HEK293 (cell line): Measurements from ENCODE around the gene UBALD1.

ENCODE experiments used
- CTCF ChIP-seq: fragments of 450-650 bp; formaldehyde crosslinking; IDR thresholded peaks from 2 replicates; pipeline ENCODE4 v1.5.1; 2016; ENCODE audit warnings: missing biosample characterization, missing genetic modification characterization
- GLIS1 ChIP-seq: fragments of 450-650 bp; formaldehyde crosslinking; IDR thresholded peaks from 2 replicates; pipeline ENCODE4 v1.5.1; 2016; ENCODE audit warnings: missing biosample characterization, missing genetic modification characterization
- HOXA7 ChIP-seq: sonication (generic); formaldehyde crosslinking; IDR thresholded peaks from 2 replicates; pipeline ENCODE4 v1.8.1; 2022; ENCODE audit warnings: missing genetic modification reagents, borderline replicate concordance
- KLF17 ChIP-seq: fragments of 450-650 bp; formaldehyde crosslinking; IDR thresholded peaks from 2 replicates; pipeline ENCODE4 v1.5.1; 2016; ENCODE audit warnings: missing biosample characterization, missing genetic modification characterization
- MYNN ChIP-seq: fragments of 450-650 bp; formaldehyde crosslinking; IDR thresholded peaks from 2 replicates; pipeline ENCODE4 v1.5.1; 2016; ENCODE audit warnings: missing biosample characterization, missing genetic modification characterization, borderline replicate concordance
- OSR2 ChIP-seq: fragments of 450-650 bp; formaldehyde crosslinking; IDR thresholded peaks from 2 replicates; pipeline ENCODE4 v1.5.1; 2016; ENCODE audit warnings: missing biosample characterization, missing genetic modification characterization
- REPIN1 ChIP-seq: fragments of 450-650 bp; formaldehyde crosslinking; IDR thresholded peaks from 2 replicates; pipeline ENCODE4 v1.5.1; 2017; ENCODE audit warnings: missing biosample characterization, missing genetic modification characterization, low read depth
- ZBTB49 ChIP-seq: fragments of 450-650 bp; formaldehyde crosslinking; IDR thresholded peaks from 2 replicates; pipeline ENCODE4 v1.5.1; 2016; ENCODE audit warnings: missing biosample characterization, missing genetic modification characterization, low read depth
- ZBTB6 ChIP-seq: fragments of 450-650 bp; formaldehyde crosslinking; IDR thresholded peaks from 2 replicates; pipeline ENCODE4 v1.5.1; 2017; ENCODE audit warnings: missing biosample characterization, missing genetic modification characterization
- ZEB2 ChIP-seq: fragments of 450-650 bp; formaldehyde crosslinking; IDR thresholded peaks from 2 replicates; pipeline ENCODE4 v1.5.1; 2016; ENCODE audit warnings: missing biosample characterization, missing genetic modification characterization
- ZFP69B ChIP-seq: fragments of 450-650 bp; formaldehyde crosslinking; IDR thresholded peaks from 2 replicates; pipeline ENCODE4 v1.5.1; 2016; ENCODE audit warnings: missing biosample characterization, missing genetic modification characterization
- ZNF146 ChIP-seq: fragments of 450-650 bp; formaldehyde crosslinking; IDR thresholded peaks from 2 replicates; pipeline ENCODE4 v1.5.1; 2016; ENCODE audit warnings: missing biosample characterization, missing genetic modification characterization
- ZNF214 ChIP-seq: fragments of 450-650 bp; formaldehyde crosslinking; IDR thresholded peaks from 2 replicates; pipeline ENCODE4 v1.5.1; 2017; ENCODE audit warnings: missing biosample characterization, mild to moderate bottlenecking, missing genetic modification characterization, borderline replicate concordance
- ZNF221 ChIP-seq: fragments of 450-650 bp; formaldehyde crosslinking; IDR thresholded peaks from 2 replicates; pipeline ENCODE4 v1.5.1; 2017; ENCODE audit warnings: missing biosample characterization, missing genetic modification characterization, borderline replicate concordance
- ZNF239 ChIP-seq: fragments of 450-650 bp; formaldehyde crosslinking; IDR thresholded peaks from 2 replicates; pipeline ENCODE4 v1.5.1; 2016; ENCODE audit warnings: missing biosample characterization, missing genetic modification characterization
- ZNF292 ChIP-seq: fragments of 450-650 bp; formaldehyde crosslinking; IDR thresholded peaks from 2 replicates; pipeline ENCODE4 v1.5.1; 2016; ENCODE audit warnings: low read depth, missing biosample characterization, missing genetic modification characterization, borderline replicate concordance
- ZNF302 ChIP-seq: fragments of 450-650 bp; formaldehyde crosslinking; IDR thresholded peaks from 2 replicates; pipeline ENCODE4 v1.5.1; 2016; ENCODE audit warnings: missing biosample characterization, missing genetic modification characterization, low read depth
- ZNF398 ChIP-seq: fragments of 450-650 bp; formaldehyde crosslinking; IDR thresholded peaks from 2 replicates; pipeline ENCODE4 v1.5.1; 2017; ENCODE audit warnings: missing biosample characterization, missing genetic modification characterization
- ZNF426 ChIP-seq: fragments of 450-650 bp; formaldehyde crosslinking; IDR thresholded peaks from 2 replicates; pipeline ENCODE4 v1.5.1; 2017; ENCODE audit warnings: missing biosample characterization, missing genetic modification characterization, mild to moderate bottlenecking, inconsistent platforms, moderate library complexity
- ZNF488 ChIP-seq: fragments of 450-650 bp; formaldehyde crosslinking; IDR thresholded peaks from 2 replicates; pipeline ENCODE4 v1.5.1; 2016; ENCODE audit warnings: missing biosample characterization, missing genetic modification characterization
- ZNF510 ChIP-seq: fragments of 450-650 bp; formaldehyde crosslinking; IDR thresholded peaks from 2 replicates; pipeline ENCODE4 v1.5.1; 2018; ENCODE audit warnings: mild to moderate bottlenecking, missing genetic modification characterization, missing biosample characterization; ENCODE audit not compliant: insufficient replicate concordance
- ZNF571 ChIP-seq: fragments of 450-650 bp; formaldehyde crosslinking; IDR thresholded peaks from 2 replicates; pipeline ENCODE4 v1.5.0; 2017; ENCODE audit warnings: missing biosample characterization, missing genetic modification characterization
- ZNF645 ChIP-seq: fragments of 450-650 bp; formaldehyde crosslinking; IDR thresholded peaks from 2 replicates; pipeline ENCODE4; 2016; ENCODE audit warnings: missing biosample characterization, missing genetic modification characterization
- ZNF654 ChIP-seq: fragments of 450-650 bp; formaldehyde crosslinking; IDR thresholded peaks from 2 replicates; pipeline ENCODE4 v1.5.1; 2016; ENCODE audit warnings: low read depth, missing biosample characterization, missing genetic modification characterization
- ZNF658 ChIP-seq: fragments of 450-650 bp; formaldehyde crosslinking; IDR thresholded peaks from 2 replicates; pipeline ENCODE4; 2016; ENCODE audit warnings: missing biosample characterization, missing genetic modification characterization
- ZNF670 ChIP-seq: fragments of 450-650 bp; formaldehyde crosslinking; IDR thresholded peaks from 2 replicates; pipeline ENCODE4 v1.5.1; 2016; ENCODE audit warnings: missing biosample characterization, missing genetic modification characterization, low read depth
- ZNF677 ChIP-seq: fragments of 450-650 bp; IDR thresholded peaks from 2 replicates; pipeline ENCODE4 v1.5.0; 2018; ENCODE audit warnings: missing biosample characterization, mild to moderate bottlenecking, missing genetic modification characterization, moderate library complexity
- ZSCAN16 ChIP-seq: fragments of 450-650 bp; formaldehyde crosslinking; IDR thresholded peaks from 2 replicates; pipeline ENCODE4 v1.5.1; 2016; ENCODE audit warnings: missing biosample characterization, missing genetic modification characterization
- ZXDB ChIP-seq: fragments of 450-650 bp; formaldehyde crosslinking; IDR thresholded peaks from 2 replicates; pipeline ENCODE4 v1.5.1; 2016; ENCODE audit warnings: missing biosample characterization, missing genetic modification characterization

The UBALD1 gene

GRCh38 chr16:4614571-4615383 lies at the start of gene UBALD1 (continued):
- peak; percentile 27; the same call in 1 of the 2 replicates for TF ChIP-seq CTCF
- no peak for TF ChIP-seq ZNF645
- no peak for TF ChIP-seq ZNF221
- TF ChIP-seq ZFP69B (tag by site-specific recombination), result no peak
- peak; percentile 32; the same call in 1 of the 2 replicates for TF ChIP-seq OSR2 (tag by site-specific recombination)
- peak; percentile 36; the same call in 1 of the 2 replicates for TF ChIP-seq ZNF398 (tag by site-specific recombination)
- 0 out of 2 replicates have a peak, but pooled peaks have one; percentile 16 for TF ChIP-seq ZNF239 (tag by site-specific recombination)
- no peak for TF ChIP-seq ZNF510
- peak; percentile 96 for TF ChIP-seq GLIS1
- TF ChIP-seq ZNF670 (tag by site-specific recombination), result no peak
- peak; percentile 95 for TF ChIP-seq ZEB2 (tag by site-specific recombination)
- TF ChIP-seq ZBTB49 (tag by site-specific recombination), result no peak
- no peak for TF ChIP-seq ZNF214
- TF ChIP-seq ZNF426 (tag by site-specific recombination), result no peak
- TF ChIP-seq ZNF677, result no peak
- TF ChIP-seq ZSCAN16 (tag by site-specific recombination), result no peak
- TF ChIP-seq ZNF658 (tag by site-specific recombination), result no peak
- no peak for TF ChIP-seq MYNN (tag by site-specific recombination)
- no peak for TF ChIP-seq HOXA7 (CRISPR knock-in tag)
- TF ChIP-seq KLF17 (tag by site-specific recombination), result peak; percentile 64
- peak; percentile 79; the same call in 1 of the 2 replicates for TF ChIP-seq ZBTB6 (tag by site-specific recombination)
- TF ChIP-seq REPIN1 (tag by site-specific recombination), result no peak
- TF ChIP-seq ZNF654, result no peak
- TF ChIP-seq ZNF571 (tag by site-specific recombination), result no peak
- TF ChIP-seq ZNF488 (tag by site-specific recombination), result no peak
- TF ChIP-seq ZXDB (tag by site-specific recombination), result peak; percentile 92
- TF ChIP-seq ZNF302, result no peak
- TF ChIP-seq ZNF292 (tag by site-specific recombination), result no peak
- no peak; the same call in 1 of the 2 replicates for TF ChIP-seq ZNF146
